ENCODE data around the gene TRPV5.

Gene TRPV5

GRCh38 chr7:142956951-142957623, 23.5 kb upstream of the TRPV5 start:
- no peak for TF ChIP-seq CTCF (IDR thresholded peaks at IDR 0.05; ENCODE audit: insufficient read depth, low read depth, low read length, missing control alignments)
- peak; percentile 2 for DNase-seq (ENCODE audit: low read depth)
- H3K4me3 ChIP-seq (ENCODE audit: low read length): no peak overlapping the region

- no peak overlapping the region for H3K4me3 ChIP-seq (ENCODE audit: low read length)
- TF ChIP-seq CTCF (IDR thresholded peaks at IDR 0.05; ENCODE audit: insufficient read depth, low read depth, low read length, missing control alignments): no peak
- no peak for DNase-seq (ENCODE audit: low read depth)
Measured at GRCh38 chr7:142954680-142955268, 21.2 kb upstream of the TRPV5 start.

- no peak overlapping the region for H3K4me3 ChIP-seq (ENCODE audit: low read length)
- TF ChIP-seq CTCF (IDR thresholded peaks at IDR 0.05; ENCODE audit: insufficient read depth, low read depth, low read length, missing control alignments): no peak
- no peak for DNase-seq (ENCODE audit: low read depth)
Measured at GRCh38 chr7:142950235-142950634, 16.7 kb upstream of the TRPV5 start.

- H3K4me3 ChIP-seq (ENCODE audit: low read length): no peak overlapping the region
- no peak for DNase-seq (ENCODE audit: low read depth)
- TF ChIP-seq CTCF (IDR thresholded peaks at IDR 0.05; ENCODE audit: insufficient read depth, low read depth, low read length, missing control alignments): no peak
Measured at GRCh38 chr7:142948603-142949002, 15.1 kb upstream of the TRPV5 start.

- no peak for DNase-seq (ENCODE audit: low read depth)
- H3K4me3 ChIP-seq (ENCODE audit: low read length): no peak overlapping the region
- no peak for TF ChIP-seq CTCF (IDR thresholded peaks at IDR 0.05; ENCODE audit: insufficient read depth, low read depth, low read length, missing control alignments)
Measured at GRCh38 chr7:142945001-142945400, 11.5 kb upstream of the TRPV5 start.

- no peak overlapping the region for H3K4me3 ChIP-seq (ENCODE audit: low read length)
- peak; percentile 50 for DNase-seq (ENCODE audit: low read depth)
- no peak for TF ChIP-seq CTCF (IDR thresholded peaks at IDR 0.05; ENCODE audit: insufficient read depth, low read depth, low read length, missing control alignments)
Measured at GRCh38 chr7:142943706-142944268, 10.2 kb upstream of the TRPV5 start.
